HG03457 (cell line): ENCODE data around the gene IFIT5.
"Not testable (repeated sequence)": the region's sequence is repeated elsewhere in the genome, so short reads cannot be mapped to it uniquely, and the experiment has no call there.

Experiments used
- ATAC-seq: cut with Tn5 transposase; IDR thresholded peaks from one replicate; pipeline ENCODE4 v1.9.1; 2021; ENCODE audit warnings: moderate number of reproducible peaks; ENCODE audit not compliant: unreplicated experiment

IFIT5 gene

GRCh38 chr10:89392974-89393373 lies 21.4 kb upstream of the IFIT5 start:
- ATAC-seq, result no peak

DNA sequence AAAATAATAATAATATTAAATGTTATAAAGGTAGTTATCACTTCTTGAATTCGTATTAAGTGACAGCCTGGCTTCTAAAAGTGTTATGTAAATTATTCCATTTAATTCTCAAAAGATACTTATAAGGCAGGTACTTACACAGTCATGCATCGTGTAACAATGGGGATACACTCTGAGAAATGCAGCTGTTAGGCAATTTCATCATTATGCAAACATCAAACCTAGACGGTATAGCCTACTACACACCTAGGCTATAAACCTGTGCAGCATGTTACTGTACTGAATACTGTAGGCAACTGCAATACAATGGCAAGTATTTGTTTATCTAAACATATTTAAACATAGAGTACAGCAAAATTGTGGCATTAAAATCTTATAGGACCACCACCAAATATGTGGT lies 20.5 kb upstream of the IFIT5 start:
- no peak for ATAC-seq

GRCh38 chr10:89395141-89395540 lies 19.2 kb upstream of the IFIT5 start:
- no peak for ATAC-seq

- ATAC-seq, result no peak
Observed at GRCh38 chr10:89398003-89398749, 16.2 kb upstream of the IFIT5 start.

DNA sequence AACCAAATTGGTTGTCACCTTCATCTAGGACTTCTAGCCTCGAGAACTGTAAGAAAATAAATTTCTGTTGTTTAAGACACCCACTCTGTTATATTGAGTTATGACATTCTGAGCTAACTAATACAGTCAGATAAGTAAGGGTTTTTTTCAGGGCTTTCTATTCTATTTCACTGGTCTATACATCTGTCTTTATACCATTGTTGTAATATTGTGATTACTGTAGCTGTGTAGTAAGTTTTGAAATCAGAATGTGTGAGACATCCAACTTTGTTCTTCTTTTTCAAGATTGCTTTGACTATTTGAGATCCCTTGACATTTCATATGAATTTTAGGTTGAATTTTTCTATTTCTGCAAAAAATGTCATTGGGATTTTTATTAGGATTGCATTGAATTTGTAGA lies 14.4 kb upstream of the IFIT5 start:
- ATAC-seq, result no peak

- ATAC-seq, result no peak
Observed at GRCh38 chr10:89403043-89403442, 11.3 kb upstream of the IFIT5 start.

DNA sequence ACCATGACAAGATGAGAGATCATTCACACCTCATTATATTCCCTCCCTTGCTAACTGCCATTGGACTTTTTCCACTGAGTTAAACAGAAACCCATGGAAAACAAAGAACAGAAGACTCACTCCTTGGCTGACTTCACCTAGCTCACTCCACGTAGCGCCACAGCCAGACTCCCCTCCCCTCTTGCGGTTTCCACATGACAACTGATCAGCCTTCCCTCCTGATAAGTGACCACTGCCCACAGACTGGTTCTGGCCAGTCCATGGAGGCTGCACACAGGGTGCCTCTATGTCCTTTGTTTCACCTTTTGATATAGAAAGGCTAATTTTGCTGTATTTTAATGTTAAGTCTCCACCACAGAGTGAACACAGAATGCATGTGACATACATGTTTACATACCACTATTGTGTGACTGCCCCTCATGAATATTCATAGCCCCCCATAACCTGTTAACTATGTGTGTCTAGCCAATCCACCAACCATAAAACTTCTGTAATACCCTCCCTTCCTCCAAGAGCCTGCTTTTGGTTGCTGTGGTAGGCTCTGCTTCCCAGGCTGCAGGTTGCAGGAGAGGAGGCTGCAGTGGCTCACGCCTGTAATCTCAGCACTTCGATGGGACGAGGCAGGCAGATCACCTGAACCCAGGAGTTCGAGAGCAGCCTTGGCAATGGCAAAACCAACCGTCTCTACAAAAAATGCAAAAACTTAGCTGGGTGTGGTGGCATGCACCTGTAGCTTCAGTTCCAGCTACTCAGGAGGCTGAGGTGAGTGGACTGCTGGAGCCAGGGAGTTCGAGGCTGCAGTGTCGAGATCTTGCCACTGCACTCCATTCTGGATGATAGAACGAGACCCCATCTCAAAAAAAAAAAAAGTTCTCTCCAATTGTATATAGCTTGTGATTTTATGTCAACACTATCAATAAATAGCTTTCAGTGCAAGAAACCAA lies 10.0 kb upstream of the IFIT5 start:
- no peak for ATAC-seq

GRCh38 chr10:89406178-89406577 lies 8.2 kb upstream of the IFIT5 start:
- not testable (repeated sequence) for ATAC-seq

GRCh38 chr10:89407792-89408191 lies 6.6 kb upstream of the IFIT5 start:
- ATAC-seq, result not testable (repeated sequence)

- not testable (repeated sequence) for ATAC-seq
Observed at GRCh38 chr10:89409282-89409681, 5.1 kb upstream of the IFIT5 start.

DNA sequence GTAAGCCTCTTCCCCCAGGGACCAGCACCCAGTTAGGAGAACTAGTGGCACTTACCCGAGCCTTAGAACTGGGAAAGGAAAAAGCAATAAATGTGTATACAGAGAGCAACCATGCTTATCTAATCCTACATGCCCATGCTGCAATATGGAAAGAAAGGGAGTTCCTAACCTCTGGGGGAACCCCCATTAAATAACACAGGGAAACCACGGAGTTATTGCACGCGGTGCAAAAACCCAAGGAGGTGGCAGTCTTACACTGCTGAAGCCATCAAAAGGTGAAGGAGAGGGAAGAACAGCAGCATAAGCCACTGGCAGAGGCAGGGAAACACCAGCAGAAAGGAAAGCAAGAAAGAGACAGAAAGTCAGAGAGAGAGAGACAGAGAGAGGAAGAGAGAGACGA lies 3.8 kb upstream of the IFIT5 start:
- ATAC-seq, result not testable (repeated sequence)

GRCh38 chr10:89411135-89411534 lies 3.2 kb upstream of the IFIT5 start:
- ATAC-seq, result not testable (repeated sequence)

- not testable (repeated sequence) for ATAC-seq
Observed at GRCh38 chr10:89412276-89412675, 2.1 kb upstream of the IFIT5 start.

GRCh38 chr10:89413398-89413912 lies 913 bp upstream of the IFIT5 start:
- ATAC-seq, result no peak

GRCh38 chr10:89414879-89415821 lies 782 bp downstream of the IFIT5 start:
- peak; percentile 29 for ATAC-seq

DNA sequence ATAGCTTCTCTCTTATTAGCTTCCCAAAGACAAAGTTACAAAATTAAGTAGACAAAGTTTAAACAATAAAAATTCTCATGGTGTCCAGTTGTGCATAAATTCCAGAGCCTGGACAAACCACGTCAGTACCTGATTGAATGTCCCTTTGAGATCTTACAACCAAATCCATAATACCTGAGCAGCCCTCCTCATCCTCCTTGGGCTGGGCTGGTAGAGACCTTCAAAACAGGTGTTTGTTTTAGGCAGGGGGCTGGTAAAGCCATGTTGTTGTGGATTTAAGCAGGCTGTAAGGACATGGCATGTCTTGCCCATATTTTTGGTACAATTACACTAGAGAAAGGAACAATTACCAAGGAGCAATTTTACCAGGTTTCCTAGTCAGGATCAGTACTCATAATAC lies 2.1 kb downstream of the IFIT5 start:
- ATAC-seq, result no peak

GRCh38 chr10:89419548-89419947 lies 5.2 kb downstream of the IFIT5 start:
- ATAC-seq, result no peak

DNA sequence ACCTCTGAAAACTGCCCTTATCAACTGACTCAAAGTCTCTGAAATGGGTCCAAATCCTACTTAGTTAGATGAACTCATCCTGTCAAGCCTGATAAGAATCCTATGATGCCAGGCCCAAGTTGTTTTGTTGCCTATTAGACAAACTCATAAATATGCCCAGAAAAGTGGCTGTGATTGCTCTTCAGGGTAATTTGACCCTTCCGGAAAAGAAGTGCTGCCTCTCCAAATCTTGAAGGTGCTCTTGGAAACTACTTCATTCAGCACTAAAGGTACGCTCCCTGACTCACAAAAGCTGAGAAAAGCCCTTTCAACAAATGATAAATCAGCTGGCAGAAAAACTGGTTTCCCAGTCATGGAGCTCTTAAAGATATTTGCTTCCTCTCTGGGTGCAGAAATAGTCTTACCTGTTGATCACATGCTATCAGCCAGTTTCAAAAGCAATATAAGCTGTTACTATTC lies 6.7 kb downstream of the IFIT5 start:
- ATAC-seq, result no peak

DNA sequence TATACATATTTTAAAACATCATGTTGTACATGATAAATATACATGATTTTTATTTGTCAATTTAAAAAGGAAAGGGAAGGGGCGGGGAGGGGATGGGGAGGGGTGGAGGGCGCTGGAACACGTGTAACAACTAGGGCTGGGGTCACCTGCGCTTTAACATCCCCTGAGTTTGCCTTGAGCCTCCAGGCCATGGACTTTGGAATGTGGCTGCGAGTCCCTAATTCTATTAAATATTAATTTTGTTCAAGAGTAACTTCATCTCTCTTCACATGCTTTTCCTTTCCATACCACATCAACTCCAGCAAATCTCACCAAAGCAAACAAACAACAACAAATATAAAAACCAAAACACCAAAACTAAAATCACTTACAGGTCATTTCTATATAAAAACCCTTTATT lies 10.6 kb downstream of the IFIT5 start:
- no peak for ATAC-seq

GRCh38 chr10:89426230-89426868 lies 12.0 kb downstream of the IFIT5 start:
- ATAC-seq, result no peak
